ACC112 (cell line): ENCODE results near the gene FRZB.
"Not testable (repeated sequence)": the region's sequence is repeated elsewhere in the genome, so short reads cannot be mapped to it uniquely, and the experiment has no call there.

Source experiments
- H2AFZ ChIP-seq: fragments of 200-600 bp; sonication (generic); one replicate; pipeline ENCODE4 v1.6.0; 2017; ENCODE audit warnings: antibody characterized with exemption, low read length; ENCODE audit not compliant: unreplicated experiment
- H3K27ac ChIP-seq: fragments of 200-600 bp; sonication (generic); 2 replicates; pipeline ENCODE4 v1.5.1; 2014; ENCODE audit warnings: low read depth, mild to moderate bottlenecking, antibody characterized with exemption, low read length, moderate library complexity
- H3K27me3 ChIP-seq: fragments of 200-600 bp; sonication (generic); 2 replicates; pipeline ENCODE4 v1.6.1; 2014; ENCODE audit warnings: mild to moderate bottlenecking, antibody characterized with exemption, low read length, moderate library complexity, mixed read lengths; ENCODE audit not compliant: insufficient read depth
- H3K36me3 ChIP-seq: fragments of 200-600 bp; sonication (generic); 2 replicates; pipeline ENCODE4 v1.6.1; 2016; ENCODE audit warnings: mild to moderate bottlenecking, antibody characterized with exemption, low read length, moderate library complexity, mixed read lengths; ENCODE audit not compliant: insufficient read depth
- H3K4me1 ChIP-seq: fragments of 200-600 bp; sonication (generic); one replicate; pipeline ENCODE4 v1.6.1; 2016; ENCODE audit warnings: low read length, mixed read lengths; ENCODE audit not compliant: insufficient read depth, unreplicated experiment, control insufficient read depth
- H3K4me3 ChIP-seq: fragments of 200-600 bp; sonication (generic); 2 replicates; pipeline ENCODE4 v1.5.1; 2014; ENCODE audit warnings: mild to moderate bottlenecking, low read depth, low read length
- H3K79me2 ChIP-seq: fragments of 200-600 bp; sonication (generic); one replicate; pipeline ENCODE4 v1.6.0; 2016; ENCODE audit warnings: low read length; ENCODE audit not compliant: control insufficient read depth, unreplicated experiment, insufficient read depth

Gene FRZB

DNA sequence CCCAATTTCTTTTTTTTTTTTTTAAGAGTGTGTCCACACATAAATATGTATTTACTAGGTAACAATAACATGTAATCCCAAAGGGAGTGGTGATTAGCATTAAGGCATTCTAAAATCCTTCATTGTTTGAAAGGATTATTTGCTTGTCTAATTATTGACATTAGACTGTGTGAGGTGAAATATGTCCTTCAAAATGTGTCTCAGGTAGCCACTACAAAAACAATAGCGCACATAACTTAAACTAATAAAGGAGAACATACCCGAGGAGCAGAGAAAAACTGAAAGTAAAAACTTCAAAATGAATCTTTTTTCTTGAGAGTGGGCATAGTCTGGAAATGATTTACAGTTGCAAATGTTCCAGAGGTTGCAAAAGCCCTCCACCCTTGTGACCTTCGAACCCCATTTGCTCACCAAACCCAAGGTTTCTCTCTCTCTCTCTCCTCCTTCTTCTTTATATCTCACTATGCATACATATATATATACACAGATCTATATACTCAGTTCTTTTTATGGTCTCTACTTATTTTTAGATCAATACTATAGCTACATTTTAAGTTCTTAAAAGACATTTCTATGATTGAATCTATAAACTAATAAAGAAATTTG, 24.4 kb upstream of the FRZB start:
- no peaks in the 10 kb centered on the region for H3K79me2 ChIP-seq
- no peak overlapping the region for H3K27ac ChIP-seq
- H3K4me3 ChIP-seq, result peak overlapping the region; percentile 52
- peak overlapping the region; percentile 10 for H2AFZ ChIP-seq
- H3K36me3 ChIP-seq, result no peaks in the 10 kb centered on the region
- peaks cover 6% of the 10 kb centered on the region for H3K4me1 ChIP-seq
- H3K27me3 ChIP-seq, result no peaks in the 10 kb centered on the region

DNA sequence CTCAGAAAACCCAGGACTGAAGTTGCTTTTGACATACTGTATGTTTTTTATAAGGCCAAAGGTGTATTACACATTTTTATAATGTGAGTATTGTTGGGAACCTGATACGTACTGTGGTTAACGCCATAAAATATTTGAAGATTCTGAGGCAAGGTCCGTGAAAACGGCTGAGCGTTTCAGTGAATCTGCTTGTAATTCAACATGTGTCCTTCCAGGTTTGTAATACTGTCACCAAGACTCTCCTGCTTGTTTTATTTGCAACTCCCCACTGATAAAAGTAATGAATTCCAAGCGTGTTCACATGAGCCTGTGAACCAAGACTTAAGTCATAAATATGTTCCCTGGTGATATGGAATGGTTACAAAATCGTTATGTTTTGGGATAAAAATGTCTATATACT, 23.9 kb upstream of the FRZB start:
- H3K4me3 ChIP-seq, result no peak overlapping the region
- no peak overlapping the region for H3K27ac ChIP-seq
- no peaks in the 10 kb centered on the region for H3K27me3 ChIP-seq

GRCh38 chr2:182887753-182888415, 21.4 kb upstream of the FRZB start:
- no peak overlapping the region for H3K4me3 ChIP-seq
- peaks cover 17% of the 10 kb centered on the region for H3K4me1 ChIP-seq
- no peaks in the 10 kb centered on the region for H3K36me3 ChIP-seq
- H3K27ac ChIP-seq, result no peak overlapping the region
- no peaks in the 10 kb centered on the region for H3K27me3 ChIP-seq
- H3K79me2 ChIP-seq, result no peaks in the 10 kb centered on the region
- no peak overlapping the region for H2AFZ ChIP-seq

More for the DNA sequence above, 23.9 kb upstream of the FRZB start:
- no peaks in the 10 kb centered on the region for H3K79me2 ChIP-seq
- no peak overlapping the region for H2AFZ ChIP-seq
- H3K36me3 ChIP-seq, result no peaks in the 10 kb centered on the region
- peaks cover 6% of the 10 kb centered on the region for H3K4me1 ChIP-seq

DNA sequence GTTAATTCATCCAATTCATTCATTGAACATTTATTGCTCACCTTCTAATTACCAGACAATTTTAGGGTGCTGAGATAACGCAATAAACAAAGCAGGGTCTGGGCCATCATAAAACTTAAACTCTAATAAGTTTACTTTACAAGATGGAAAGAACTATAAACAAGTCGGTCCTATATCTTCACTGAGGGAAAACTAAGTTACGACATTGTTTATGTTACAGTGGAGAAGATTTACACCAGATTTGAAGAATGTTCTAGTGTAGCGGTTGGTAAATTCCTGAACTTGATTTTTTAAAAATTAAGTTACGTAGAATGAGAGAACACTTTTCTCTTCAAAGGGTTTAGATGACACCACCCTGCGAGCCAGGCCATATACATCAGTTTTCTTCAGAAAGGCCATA, 20.7 kb upstream of the FRZB start:
- Histone ChIP-seq H3K27ac (no peak overlapping the region), H3K27me3 (no peaks in the 10 kb centered on the region), H2AFZ (no peak overlapping the region), H3K4me1 (peaks cover 17% of the 10 kb centered on the region), H3K36me3 (no peaks in the 10 kb centered on the region), H3K4me3 (no peak overlapping the region), H3K79me2 (no peaks in the 10 kb centered on the region)

- Histone ChIP-seq H3K27ac (no peak overlapping the region), H3K79me2 (no peaks in the 10 kb centered on the region), H2AFZ (no peak overlapping the region), H3K4me1 (peaks cover 17% of the 10 kb centered on the region), H3K36me3 (no peaks in the 10 kb centered on the region), H3K27me3 (no peaks in the 10 kb centered on the region), H3K4me3 (no peak overlapping the region)
These were observed 19.3 kb upstream of the FRZB start for GRCh38 chr2:182885771-182886170.

DNA sequence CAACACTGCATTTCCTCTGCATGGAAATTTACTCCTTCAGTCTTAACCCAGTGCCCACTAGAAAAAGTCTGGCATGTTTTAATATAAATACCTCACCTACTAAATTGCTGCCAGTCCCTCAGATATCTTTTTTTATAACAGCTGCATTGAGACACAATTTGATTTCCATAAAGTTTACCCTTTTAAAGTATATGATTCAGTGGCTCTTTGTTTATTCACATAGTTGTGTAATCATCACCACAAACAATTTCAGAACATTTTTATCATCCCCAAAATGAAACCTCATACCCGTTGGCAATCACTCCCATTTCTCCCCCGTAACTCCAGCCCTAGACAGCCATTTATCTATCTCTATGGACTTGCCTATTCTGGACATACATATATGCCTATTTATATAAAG, 17.0 kb upstream of the FRZB start:
- Histone ChIP-seq H3K27me3 (no peaks in the 10 kb centered on the region), H3K4me3 (no peak overlapping the region), H3K27ac (no peak overlapping the region), H3K4me1 (peaks cover 17% of the 10 kb centered on the region), H3K36me3 (no peaks in the 10 kb centered on the region), H2AFZ (no peak overlapping the region), H3K79me2 (no peaks in the 10 kb centered on the region)

GRCh38 chr2:182880100-182880499, 13.7 kb upstream of the FRZB start:
- not testable (repeated sequence) for H3K79me2 ChIP-seq, H3K36me3 ChIP-seq, H3K27ac ChIP-seq, H2AFZ ChIP-seq, H3K4me3 ChIP-seq, H3K27me3 ChIP-seq
- peaks cover 11% of the 10 kb centered on the region for H3K4me1 ChIP-seq

DNA sequence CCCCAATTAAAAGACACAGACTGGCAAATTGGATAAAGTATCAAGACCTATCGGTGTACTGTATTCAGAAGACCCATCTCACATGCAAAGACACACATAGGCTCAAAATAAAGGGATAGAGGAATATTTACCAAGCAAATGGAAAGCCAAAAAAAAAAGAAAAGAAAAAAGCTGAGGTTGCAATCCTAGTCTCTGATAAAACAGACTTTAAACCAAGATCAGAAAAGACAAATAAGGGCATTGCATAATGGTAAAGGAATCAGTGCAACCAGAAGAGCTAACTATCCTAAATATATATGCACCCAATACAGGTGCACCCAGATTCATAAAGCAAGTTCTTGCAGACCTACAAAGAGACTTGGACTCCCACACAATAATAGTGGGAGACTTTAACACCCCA, 10.2 kb upstream of the FRZB start:
- H3K79me2 ChIP-seq, H3K4me1 ChIP-seq, H3K4me3 ChIP-seq, H3K27me3 ChIP-seq, H3K36me3 ChIP-seq, H2AFZ ChIP-seq, H3K27ac ChIP-seq: not testable (repeated sequence)

GRCh38 chr2:182870227-182870626, 3.8 kb upstream of the FRZB start:
- H2AFZ ChIP-seq, result no peak overlapping the region
- no peaks in the 10 kb centered on the region for H3K4me1 ChIP-seq
- no peaks in the 10 kb centered on the region for H3K79me2 ChIP-seq
- H3K27me3 ChIP-seq, result peaks cover 6% of the 10 kb centered on the region
- H3K27ac ChIP-seq, result no peak overlapping the region
- H3K36me3 ChIP-seq, result no peaks in the 10 kb centered on the region
- no peak overlapping the region for H3K4me3 ChIP-seq

- no peak overlapping the region for H3K27ac ChIP-seq
- no peaks in the 10 kb centered on the region for H3K4me1 ChIP-seq
- H3K27me3 ChIP-seq, result peaks cover 6% of the 10 kb centered on the region
- no peaks in the 10 kb centered on the region for H3K79me2 ChIP-seq
- H2AFZ ChIP-seq, result no peak overlapping the region
- H3K4me3 ChIP-seq, result no peak overlapping the region
- no peaks in the 10 kb centered on the region for H3K36me3 ChIP-seq
These were observed 1.8 kb upstream of the FRZB start for GRCh38 chr2:182868054-182868796.
